Panc1 (cell line): ENCODE data around the gene EDAR.

Experiments
- TCF7L2 ChIP-seq: IDR thresholded peaks from 2 replicates; pipeline ENCODE4 v1.6.1; 2011; ENCODE audit warnings: mild to moderate bottlenecking, low read depth, low read length, inconsistent platforms
- TF ChIP-seq, protein P1 (sequence below): fragments of 450-650 bp; IDR thresholded peaks from 2 replicates; pipeline ENCODE4 v1.5.1; 2017; ENCODE audit warnings: mild to moderate bottlenecking
- TF ChIP-seq, protein P2 (sequence below), 2 experiments: IDR thresholded peaks; 2 replicates each; pipeline ENCODE4 v1.6.1; 2011 to 2012; ENCODE audit warnings: low read depth in 2 of 2, control low read depth in 1 of 2, low read length in 1 of 2, mild to moderate bottlenecking in 1 of 2, moderate library complexity in 1 of 2; ENCODE audit not compliant: insufficient read depth in 1 of 2

DNA sequence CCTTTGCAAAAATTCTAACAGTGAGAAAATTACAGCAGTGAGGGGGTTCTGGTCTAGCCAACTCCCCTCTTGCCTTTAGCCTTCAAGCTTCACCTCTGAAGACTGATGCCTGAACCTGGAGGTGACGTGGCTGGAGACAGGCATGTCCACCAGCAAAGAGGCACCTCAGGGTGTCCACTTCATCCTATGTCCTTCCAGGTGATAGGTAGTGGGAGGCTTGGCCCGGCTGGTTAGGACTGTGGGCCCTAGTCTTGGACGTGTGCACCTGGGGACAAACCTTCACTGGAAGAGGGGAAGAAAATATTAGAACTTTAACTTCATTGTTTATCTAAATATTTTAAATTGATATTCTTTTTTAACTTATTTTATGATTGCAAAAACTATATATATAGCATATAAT lies 35.5 kb upstream of the EDAR start:
- TF ChIP-seq, protein P1, sequence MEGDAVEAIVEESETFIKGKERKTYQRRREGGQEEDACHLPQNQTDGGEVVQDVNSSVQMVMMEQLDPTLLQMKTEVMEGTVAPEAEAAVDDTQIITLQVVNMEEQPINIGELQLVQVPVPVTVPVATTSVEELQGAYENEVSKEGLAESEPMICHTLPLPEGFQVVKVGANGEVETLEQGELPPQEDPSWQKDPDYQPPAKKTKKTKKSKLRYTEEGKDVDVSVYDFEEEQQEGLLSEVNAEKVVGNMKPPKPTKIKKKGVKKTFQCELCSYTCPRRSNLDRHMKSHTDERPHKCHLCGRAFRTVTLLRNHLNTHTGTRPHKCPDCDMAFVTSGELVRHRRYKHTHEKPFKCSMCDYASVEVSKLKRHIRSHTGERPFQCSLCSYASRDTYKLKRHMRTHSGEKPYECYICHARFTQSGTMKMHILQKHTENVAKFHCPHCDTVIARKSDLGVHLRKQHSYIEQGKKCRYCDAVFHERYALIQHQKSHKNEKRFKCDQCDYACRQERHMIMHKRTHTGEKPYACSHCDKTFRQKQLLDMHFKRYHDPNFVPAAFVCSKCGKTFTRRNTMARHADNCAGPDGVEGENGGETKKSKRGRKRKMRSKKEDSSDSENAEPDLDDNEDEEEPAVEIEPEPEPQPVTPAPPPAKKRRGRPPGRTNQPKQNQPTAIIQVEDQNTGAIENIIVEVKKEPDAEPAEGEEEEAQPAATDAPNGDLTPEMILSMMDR, result no peak
- TF ChIP-seq, protein P2, sequence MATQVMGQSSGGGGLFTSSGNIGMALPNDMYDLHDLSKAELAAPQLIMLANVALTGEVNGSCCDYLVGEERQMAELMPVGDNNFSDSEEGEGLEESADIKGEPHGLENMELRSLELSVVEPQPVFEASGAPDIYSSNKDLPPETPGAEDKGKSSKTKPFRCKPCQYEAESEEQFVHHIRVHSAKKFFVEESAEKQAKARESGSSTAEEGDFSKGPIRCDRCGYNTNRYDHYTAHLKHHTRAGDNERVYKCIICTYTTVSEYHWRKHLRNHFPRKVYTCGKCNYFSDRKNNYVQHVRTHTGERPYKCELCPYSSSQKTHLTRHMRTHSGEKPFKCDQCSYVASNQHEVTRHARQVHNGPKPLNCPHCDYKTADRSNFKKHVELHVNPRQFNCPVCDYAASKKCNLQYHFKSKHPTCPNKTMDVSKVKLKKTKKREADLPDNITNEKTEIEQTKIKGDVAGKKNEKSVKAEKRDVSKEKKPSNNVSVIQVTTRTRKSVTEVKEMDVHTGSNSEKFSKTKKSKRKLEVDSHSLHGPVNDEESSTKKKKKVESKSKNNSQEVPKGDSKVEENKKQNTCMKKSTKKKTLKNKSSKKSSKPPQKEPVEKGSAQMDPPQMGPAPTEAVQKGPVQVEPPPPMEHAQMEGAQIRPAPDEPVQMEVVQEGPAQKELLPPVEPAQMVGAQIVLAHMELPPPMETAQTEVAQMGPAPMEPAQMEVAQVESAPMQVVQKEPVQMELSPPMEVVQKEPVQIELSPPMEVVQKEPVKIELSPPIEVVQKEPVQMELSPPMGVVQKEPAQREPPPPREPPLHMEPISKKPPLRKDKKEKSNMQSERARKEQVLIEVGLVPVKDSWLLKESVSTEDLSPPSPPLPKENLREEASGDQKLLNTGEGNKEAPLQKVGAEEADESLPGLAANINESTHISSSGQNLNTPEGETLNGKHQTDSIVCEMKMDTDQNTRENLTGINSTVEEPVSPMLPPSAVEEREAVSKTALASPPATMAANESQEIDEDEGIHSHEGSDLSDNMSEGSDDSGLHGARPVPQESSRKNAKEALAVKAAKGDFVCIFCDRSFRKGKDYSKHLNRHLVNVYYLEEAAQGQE (IDR thresholded peaks at IDR 0.05; ENCODE audit: insufficient read depth in 1 of 2, low read depth in 2 of 2, low read length in 1 of 2), result no peak
- TF ChIP-seq TCF7L2, result no peak
